ENCODE measurements around the gene CLCN5.

Gene CLCN5

DNA sequence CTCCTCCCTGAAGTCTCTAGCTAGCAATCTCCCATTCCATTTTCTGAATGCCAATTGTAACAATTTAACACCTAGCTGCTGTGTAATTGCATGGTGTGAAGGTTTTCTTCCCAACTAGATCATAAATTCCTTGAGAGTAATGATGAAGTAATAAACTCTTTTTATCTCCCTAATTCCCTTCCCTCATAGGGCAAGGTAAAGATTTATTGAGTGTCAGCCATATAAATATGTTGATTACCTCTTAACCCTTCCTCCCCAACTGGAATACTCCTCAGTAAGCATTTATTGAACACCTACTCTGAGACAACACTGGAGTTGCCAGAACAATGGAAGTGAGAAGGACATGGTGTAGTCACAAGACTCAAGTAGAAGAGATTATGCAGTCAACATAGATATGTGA is 112.7 kb downstream of the CLCN5 start:
- TF ChIP-seq, protein P1, sequence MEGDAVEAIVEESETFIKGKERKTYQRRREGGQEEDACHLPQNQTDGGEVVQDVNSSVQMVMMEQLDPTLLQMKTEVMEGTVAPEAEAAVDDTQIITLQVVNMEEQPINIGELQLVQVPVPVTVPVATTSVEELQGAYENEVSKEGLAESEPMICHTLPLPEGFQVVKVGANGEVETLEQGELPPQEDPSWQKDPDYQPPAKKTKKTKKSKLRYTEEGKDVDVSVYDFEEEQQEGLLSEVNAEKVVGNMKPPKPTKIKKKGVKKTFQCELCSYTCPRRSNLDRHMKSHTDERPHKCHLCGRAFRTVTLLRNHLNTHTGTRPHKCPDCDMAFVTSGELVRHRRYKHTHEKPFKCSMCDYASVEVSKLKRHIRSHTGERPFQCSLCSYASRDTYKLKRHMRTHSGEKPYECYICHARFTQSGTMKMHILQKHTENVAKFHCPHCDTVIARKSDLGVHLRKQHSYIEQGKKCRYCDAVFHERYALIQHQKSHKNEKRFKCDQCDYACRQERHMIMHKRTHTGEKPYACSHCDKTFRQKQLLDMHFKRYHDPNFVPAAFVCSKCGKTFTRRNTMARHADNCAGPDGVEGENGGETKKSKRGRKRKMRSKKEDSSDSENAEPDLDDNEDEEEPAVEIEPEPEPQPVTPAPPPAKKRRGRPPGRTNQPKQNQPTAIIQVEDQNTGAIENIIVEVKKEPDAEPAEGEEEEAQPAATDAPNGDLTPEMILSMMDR (IDR thresholded peaks at IDR 0.05; ENCODE audit: low read depth, low read length) = no peak
- H3K4me3 ChIP-seq (ENCODE audit: low read depth, low read length) = no peak overlapping the region

DNA sequence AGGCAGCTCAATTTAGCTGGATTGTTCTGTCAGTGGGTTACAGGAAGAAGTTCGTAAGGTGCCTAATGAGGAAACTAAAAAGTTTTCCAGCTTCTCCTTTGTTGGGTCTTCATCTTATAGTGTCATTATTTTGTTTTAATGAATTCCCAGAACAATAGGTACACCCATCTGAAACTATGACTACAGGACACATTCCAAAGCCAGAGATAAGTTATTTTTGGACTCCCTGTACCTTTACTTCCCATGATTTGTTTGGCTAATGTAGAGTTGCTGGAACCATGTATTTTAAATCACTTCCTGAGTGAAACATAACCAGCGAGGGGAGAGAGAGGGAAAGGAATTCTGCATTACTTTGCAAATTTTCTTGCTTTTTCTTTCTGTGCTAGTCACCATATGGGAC is 114.0 kb downstream of the CLCN5 start:
- H3K4me3 ChIP-seq (ENCODE audit: low read depth, low read length) = no peak overlapping the region
- TF ChIP-seq, protein P1 (IDR thresholded peaks at IDR 0.05; ENCODE audit: low read depth, low read length) = no peak

DNA sequence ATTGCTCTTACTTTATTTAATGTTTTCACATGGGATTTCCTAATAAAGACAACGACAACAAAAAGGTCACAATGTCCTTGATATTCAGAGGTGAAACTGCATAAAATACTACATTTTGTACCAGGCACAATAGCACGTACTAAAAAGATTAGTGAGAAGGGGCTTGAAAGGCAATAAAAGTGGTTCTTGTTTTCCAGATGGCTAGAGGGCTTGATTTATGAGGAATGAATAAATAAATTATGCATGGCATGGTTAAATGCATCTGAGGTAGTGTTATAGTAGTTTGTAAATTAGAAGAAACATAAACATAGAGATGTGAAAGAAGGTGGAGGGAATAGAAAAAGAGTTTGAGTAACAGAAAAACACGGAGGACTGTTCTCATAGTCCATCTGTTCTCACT is 123.4 kb downstream of the CLCN5 start:
- TF ChIP-seq, protein P1 (IDR thresholded peaks at IDR 0.05; ENCODE audit: low read depth, low read length) = no peak
- no peak overlapping the region for H3K4me3 ChIP-seq (ENCODE audit: low read depth, low read length)

DNA sequence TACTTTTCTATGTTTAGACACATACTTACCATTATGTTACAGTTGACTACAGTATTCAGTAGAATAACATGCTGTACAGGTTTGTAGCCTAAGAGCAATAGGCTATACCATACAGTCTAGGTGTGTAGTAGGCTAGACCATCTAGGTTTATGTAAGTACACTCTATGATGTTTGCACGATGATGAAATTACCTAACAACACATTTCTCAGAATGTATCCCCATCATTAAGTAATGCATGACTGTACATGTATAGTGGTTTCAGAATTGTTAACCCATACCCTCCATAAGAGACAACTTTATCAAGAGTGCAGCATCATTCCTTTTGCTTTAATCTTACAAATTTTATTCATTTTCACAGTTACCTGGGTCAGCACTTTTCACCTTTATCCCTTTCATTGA is 126.8 kb downstream of the CLCN5 start:
- H3K4me3 ChIP-seq (ENCODE audit: low read depth, low read length) = no peak overlapping the region
- TF ChIP-seq, protein P1 (IDR thresholded peaks at IDR 0.05; ENCODE audit: low read depth, low read length) = no peak

DNA sequence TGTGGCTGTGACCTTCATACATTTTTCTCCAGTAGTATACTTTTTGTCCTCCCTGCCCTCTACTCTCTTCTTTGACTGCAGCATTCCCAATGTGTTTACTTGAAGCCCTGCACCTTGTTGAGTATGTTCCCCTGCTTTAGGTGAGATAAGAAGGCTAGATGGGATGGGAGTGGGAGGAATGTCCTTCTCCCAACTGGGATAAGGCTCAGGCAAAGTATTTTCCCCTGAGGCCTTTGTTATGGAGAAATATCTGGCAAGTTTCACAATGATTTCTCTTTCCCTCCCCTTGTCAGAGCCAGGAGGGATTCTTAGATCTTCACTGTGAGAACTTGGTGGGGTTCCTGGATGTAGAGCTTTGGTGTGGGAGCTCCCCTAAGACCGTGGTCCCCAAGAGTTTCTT is 131.8 kb downstream of the CLCN5 start:
- no peak overlapping the region for H3K4me3 ChIP-seq (ENCODE audit: low read depth, low read length)

DNA sequence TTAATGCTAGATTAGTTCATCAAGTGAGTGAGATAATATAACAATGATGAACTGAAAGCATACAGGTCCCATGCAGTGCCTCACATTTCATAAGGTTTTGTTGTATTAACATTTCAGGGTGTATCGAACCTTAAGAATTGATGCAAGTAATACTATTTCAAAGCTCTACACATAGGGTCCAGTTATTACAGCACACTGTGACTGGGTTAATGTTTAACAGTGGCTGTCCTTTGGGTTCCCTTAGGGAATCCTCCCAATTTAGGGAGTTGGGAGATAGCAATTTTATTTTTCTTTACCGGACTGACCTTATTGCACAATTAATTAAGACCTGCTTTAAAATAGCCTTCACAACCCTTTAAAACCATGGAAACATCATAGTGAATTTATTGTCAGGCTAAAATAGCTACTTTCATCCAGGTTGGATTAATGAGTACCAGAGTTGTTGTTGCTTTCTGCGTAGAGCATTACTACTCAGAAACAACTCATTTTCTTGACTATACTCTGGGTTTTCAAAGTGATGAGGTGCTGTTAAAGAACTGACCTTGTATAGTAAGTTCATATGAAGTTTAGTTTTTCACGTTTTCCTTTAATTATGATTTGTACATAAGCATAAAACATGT is 144.0 kb downstream of the CLCN5 start:
- TF ChIP-seq, protein P1 (IDR thresholded peaks at IDR 0.05; ENCODE audit: low read depth, low read length) = no peak
- no peak overlapping the region for H3K4me3 ChIP-seq (ENCODE audit: low read depth, low read length)

More for the DNA sequence above, 131.8 kb downstream of the CLCN5 start:
- TF ChIP-seq, protein P1 (IDR thresholded peaks at IDR 0.05; ENCODE audit: low read depth, low read length) = no peak

DNA sequence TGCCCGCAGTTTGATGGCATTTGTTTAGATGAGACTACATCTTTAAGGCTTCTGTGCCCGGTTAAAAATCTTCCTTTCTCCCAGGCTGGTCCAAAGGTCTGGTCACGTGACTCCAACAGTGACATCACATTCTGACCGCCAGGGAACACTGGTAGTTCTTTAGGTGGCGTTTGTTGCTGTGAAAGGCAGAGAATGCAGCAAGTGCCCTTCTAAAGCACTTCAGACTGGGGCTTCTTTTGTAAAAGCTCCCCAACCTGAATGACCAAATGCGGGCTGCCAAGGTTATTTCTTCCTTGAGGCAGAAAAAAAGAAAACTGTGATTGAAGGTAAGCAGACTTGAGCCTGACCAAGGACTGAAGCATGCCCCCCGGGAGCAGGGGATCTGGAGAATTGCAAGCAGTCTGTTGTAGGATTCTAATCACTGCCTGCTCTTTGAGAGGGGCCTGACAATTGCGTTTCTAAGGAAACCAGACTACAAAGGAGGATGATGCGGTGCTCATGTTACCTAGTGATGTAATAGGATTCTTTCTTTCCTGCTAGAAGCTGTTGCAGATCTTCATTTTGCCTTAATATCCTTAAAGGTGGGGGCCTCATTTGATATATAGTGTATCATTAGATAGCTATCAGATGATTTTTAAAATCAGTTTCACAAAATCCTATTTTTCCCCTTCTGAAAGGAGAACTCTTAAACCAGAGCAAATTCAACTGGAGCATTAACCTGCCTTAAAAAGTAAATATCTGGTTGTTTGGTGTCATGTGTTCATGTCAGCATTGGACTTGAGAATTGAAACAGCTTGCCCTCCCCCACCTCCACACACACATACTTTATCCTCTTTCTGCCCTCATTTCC is 145.3 kb downstream of the CLCN5 start:
- TF ChIP-seq, protein P1 (IDR thresholded peaks at IDR 0.05; ENCODE audit: low read depth, low read length) = no peak
- H3K4me3 ChIP-seq (ENCODE audit: low read depth, low read length) = no peak overlapping the region
